Measurements from ENCODE around the gene DOCK3.

Gene DOCK3

DNA sequence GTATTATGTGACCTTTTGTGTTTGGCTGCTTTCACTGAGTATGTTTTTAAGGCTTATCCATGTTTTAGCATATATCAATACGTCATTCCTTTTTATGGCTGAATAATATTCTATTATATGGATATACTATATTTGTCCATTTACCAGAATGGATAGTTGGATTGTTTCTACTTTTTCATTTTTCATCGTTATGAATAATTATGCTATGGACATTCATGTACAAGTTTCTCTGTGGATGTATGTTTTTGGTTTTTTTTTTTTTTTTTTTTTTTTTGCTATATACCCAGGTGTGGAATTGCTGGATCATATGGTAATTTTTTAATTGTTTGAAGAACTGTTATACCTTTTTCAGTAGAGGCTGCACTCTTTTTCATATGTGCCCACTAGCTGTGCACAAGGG, 23.5 kb downstream of the DOCK3 start:
- Histone ChIP-seq H3K36me3 (replicated peaks; ENCODE audit: insufficient read depth, low read length) (no peaks in the 10 kb centered on the region), H3K9ac (ENCODE audit: low read length) (no peak overlapping the region), H3F3A (ENCODE audit: insufficient read depth, low read length) (no peaks in the 10 kb centered on the region), H3K4me2 (ENCODE audit: low read depth, low read length) (no peak overlapping the region), H2AFZ (ENCODE audit: low read length) (no peak overlapping the region), H3K27ac (ENCODE audit: low read length) (no peak overlapping the region), H3K4me1 (ENCODE audit: low read length) (no peaks in the 10 kb centered on the region), H3K79me2 (ENCODE audit: low read length) (no peaks in the 10 kb centered on the region), H3K27me3 (replicated peaks; ENCODE audit: insufficient read depth, low read length) (no peaks in the 10 kb centered on the region), H4K20me1 (ENCODE audit: insufficient read depth, low read length) (no peaks in the 10 kb centered on the region), H3K9me2 (replicated peaks; ENCODE audit: insufficient read depth, low read length) (no peaks in the 10 kb centered on the region), H3K9me3 (replicated peaks; ENCODE audit: insufficient read depth, low read length) (no peaks in the 10 kb centered on the region), H3K4me3 (ENCODE audit: low read length) (no peak overlapping the region)
- TF ChIP-seq, protein P1, sequence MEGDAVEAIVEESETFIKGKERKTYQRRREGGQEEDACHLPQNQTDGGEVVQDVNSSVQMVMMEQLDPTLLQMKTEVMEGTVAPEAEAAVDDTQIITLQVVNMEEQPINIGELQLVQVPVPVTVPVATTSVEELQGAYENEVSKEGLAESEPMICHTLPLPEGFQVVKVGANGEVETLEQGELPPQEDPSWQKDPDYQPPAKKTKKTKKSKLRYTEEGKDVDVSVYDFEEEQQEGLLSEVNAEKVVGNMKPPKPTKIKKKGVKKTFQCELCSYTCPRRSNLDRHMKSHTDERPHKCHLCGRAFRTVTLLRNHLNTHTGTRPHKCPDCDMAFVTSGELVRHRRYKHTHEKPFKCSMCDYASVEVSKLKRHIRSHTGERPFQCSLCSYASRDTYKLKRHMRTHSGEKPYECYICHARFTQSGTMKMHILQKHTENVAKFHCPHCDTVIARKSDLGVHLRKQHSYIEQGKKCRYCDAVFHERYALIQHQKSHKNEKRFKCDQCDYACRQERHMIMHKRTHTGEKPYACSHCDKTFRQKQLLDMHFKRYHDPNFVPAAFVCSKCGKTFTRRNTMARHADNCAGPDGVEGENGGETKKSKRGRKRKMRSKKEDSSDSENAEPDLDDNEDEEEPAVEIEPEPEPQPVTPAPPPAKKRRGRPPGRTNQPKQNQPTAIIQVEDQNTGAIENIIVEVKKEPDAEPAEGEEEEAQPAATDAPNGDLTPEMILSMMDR (IDR thresholded peaks at IDR 0.05; ENCODE audit: low read length): no peak
- no peak for TF ChIP-seq EZH2phosphoT487 (IDR thresholded peaks at IDR 0.05; ENCODE audit: low read length)
- TF ChIP-seq EZH2 (optimal IDR thresholded peaks at IDR 0.05; ENCODE audit: low read depth, low read length): no peak
- no peak for DNase-seq

DNA sequence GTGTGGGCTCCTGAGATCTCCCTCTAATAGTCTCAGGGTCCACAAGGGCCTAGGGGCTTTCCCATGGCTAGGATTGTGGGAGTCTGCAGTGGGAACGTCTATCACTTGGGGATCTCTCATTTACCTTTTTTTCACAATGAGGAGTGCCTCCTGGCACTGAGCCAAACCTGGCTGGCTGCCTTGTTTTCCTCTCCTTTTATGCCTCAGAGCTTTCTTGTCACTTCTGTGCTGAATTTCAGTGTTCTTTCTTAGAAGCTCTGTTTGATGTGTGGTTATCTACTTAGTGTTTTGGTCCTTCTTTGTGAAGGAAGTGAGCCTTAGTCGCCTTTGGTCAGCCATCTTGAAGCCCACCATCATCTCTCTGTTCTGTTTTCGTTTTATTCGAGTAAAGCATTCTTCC, 33.9 kb downstream of the DOCK3 start:
- no peaks in the 10 kb centered on the region for H3K27me3 ChIP-seq (replicated peaks; ENCODE audit: insufficient read depth, low read length)
- no peak overlapping the region for H3K4me3 ChIP-seq (ENCODE audit: low read length)
- no peak for DNase-seq

DNA sequence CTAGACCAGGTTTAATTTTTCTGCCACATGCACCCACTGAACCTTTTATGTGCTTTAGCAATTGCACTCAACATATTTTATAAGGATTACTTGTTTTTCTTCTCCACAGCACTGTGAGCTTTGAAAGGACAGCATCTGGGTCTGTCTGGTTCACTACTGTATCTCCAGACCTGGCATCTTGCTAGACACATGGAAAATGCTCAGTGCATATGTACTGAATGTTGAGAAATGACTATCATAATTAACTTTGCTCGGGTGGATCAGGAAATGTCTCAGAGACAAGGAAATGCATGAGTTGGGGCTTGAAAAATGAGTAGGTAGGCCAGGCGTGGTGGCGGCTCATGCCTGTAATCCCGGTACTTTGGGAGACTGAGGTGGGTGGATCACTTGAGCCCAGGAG, 40.2 kb downstream of the DOCK3 start:
- H3K4me1 ChIP-seq (ENCODE audit: low read length): no peaks in the 10 kb centered on the region
- no peaks in the 10 kb centered on the region for H3K9me3 ChIP-seq (replicated peaks; ENCODE audit: insufficient read depth, low read length)
- no peak overlapping the region for H3K9ac ChIP-seq (ENCODE audit: low read length)
- no peaks in the 10 kb centered on the region for H3F3A ChIP-seq (ENCODE audit: insufficient read depth, low read length)
- H3K9me2 ChIP-seq (replicated peaks; ENCODE audit: insufficient read depth, low read length): no peaks in the 10 kb centered on the region
- no peaks in the 10 kb centered on the region for H4K20me1 ChIP-seq (ENCODE audit: insufficient read depth, low read length)
- no peaks in the 10 kb centered on the region for H3K79me2 ChIP-seq (ENCODE audit: low read length)
- no peak overlapping the region for H3K4me3 ChIP-seq (ENCODE audit: low read length)
- H3K27ac ChIP-seq (ENCODE audit: low read length): no peak overlapping the region
- no peak overlapping the region for H2AFZ ChIP-seq (ENCODE audit: low read length)
- TF ChIP-seq, protein P1 (IDR thresholded peaks at IDR 0.05; ENCODE audit: low read length): no peak
- TF ChIP-seq EZH2 (optimal IDR thresholded peaks at IDR 0.05; ENCODE audit: low read depth, low read length) (no peak), EZH2phosphoT487 (IDR thresholded peaks at IDR 0.05; ENCODE audit: low read length) (no peak)
- no peaks in the 10 kb centered on the region for H3K27me3 ChIP-seq (replicated peaks; ENCODE audit: insufficient read depth, low read length)
- no peak overlapping the region for H3K4me2 ChIP-seq (ENCODE audit: low read depth, low read length)
- no peak for DNase-seq
- no peaks in the 10 kb centered on the region for H3K36me3 ChIP-seq (replicated peaks; ENCODE audit: insufficient read depth, low read length)

More for the DNA sequence above, 33.9 kb downstream of the DOCK3 start:
- H3K9ac ChIP-seq (ENCODE audit: low read length): no peak overlapping the region
- no peak overlapping the region for H3K4me2 ChIP-seq (ENCODE audit: low read depth, low read length)
- H3K27ac ChIP-seq (ENCODE audit: low read length): no peak overlapping the region
- no peaks in the 10 kb centered on the region for H3K9me3 ChIP-seq (replicated peaks; ENCODE audit: insufficient read depth, low read length)
- no peaks in the 10 kb centered on the region for H3K9me2 ChIP-seq (replicated peaks; ENCODE audit: insufficient read depth, low read length)
- no peaks in the 10 kb centered on the region for H4K20me1 ChIP-seq (ENCODE audit: insufficient read depth, low read length)
- no peaks in the 10 kb centered on the region for H3K36me3 ChIP-seq (replicated peaks; ENCODE audit: insufficient read depth, low read length)
- H3K4me1 ChIP-seq (ENCODE audit: low read length): no peaks in the 10 kb centered on the region
- H3K79me2 ChIP-seq (ENCODE audit: low read length): no peaks in the 10 kb centered on the region
- TF ChIP-seq, protein P1 (IDR thresholded peaks at IDR 0.05; ENCODE audit: low read length): no peak
- TF ChIP-seq EZH2 (optimal IDR thresholded peaks at IDR 0.05; ENCODE audit: low read depth, low read length): no peak
- H3F3A ChIP-seq (ENCODE audit: insufficient read depth, low read length): no peaks in the 10 kb centered on the region
- no peak overlapping the region for H2AFZ ChIP-seq (ENCODE audit: low read length)
